ENCODE data around the gene NPAS1.
A peak's percentile ranks its signal among the peaks of the same experiment; 100 is the strongest.
"Not testable (repeated sequence)": the region's sequence is repeated elsewhere in the genome, so short reads cannot be mapped to it uniquely, and the experiment has no call there.

NPAS1 gene

GRCh38 chr19:47047272-47047762 lies 27.7 kb downstream of the NPAS1 start:
- DNase-seq (ENCODE audit: low spot score): no peak

- peak; percentile 90 for DNase-seq (ENCODE audit: low spot score)
Observed at GRCh38 chr19:47047763-47048405, 28.2 kb downstream of the NPAS1 start.

- DNase-seq (ENCODE audit: low spot score): no peak
Observed at GRCh38 chr19:47049307-47049700, 29.7 kb downstream of the NPAS1 start.

GRCh38 chr19:47050562-47050961 lies 30.9 kb downstream of the NPAS1 start:
- DNase-seq (ENCODE audit: low spot score): not testable (repeated sequence)

GRCh38 chr19:47056411-47056810 lies 36.8 kb downstream of the NPAS1 start:
- DNase-seq (ENCODE audit: low spot score): no peak

GRCh38 chr19:47057328-47057727 lies 37.7 kb downstream of the NPAS1 start:
- no peak for DNase-seq (ENCODE audit: low spot score)

GRCh38 chr19:47058621-47059022 lies 39.0 kb downstream of the NPAS1 start:
- DNase-seq (ENCODE audit: low spot score): no peak

GRCh38 chr19:47063874-47064273 lies 44.2 kb downstream of the NPAS1 start:
- no peak for DNase-seq (ENCODE audit: low spot score)

- no peak for DNase-seq (ENCODE audit: low spot score)
Observed at GRCh38 chr19:47065242-47065641, 45.6 kb downstream of the NPAS1 start.

GRCh38 chr19:47066376-47067214 lies 47.0 kb downstream of the NPAS1 start:
- DNase-seq (ENCODE audit: low spot score): no peak

GRCh38 chr19:47067215-47067847 lies 47.7 kb downstream of the NPAS1 start:
- DNase-seq (ENCODE audit: low spot score): no peak

GRCh38 chr19:47068246-47068645 lies 48.6 kb downstream of the NPAS1 start:
- DNase-seq (ENCODE audit: low spot score): no peak

GRCh38 chr19:47068876-47069406 lies 49.3 kb downstream of the NPAS1 start:
- no peak for DNase-seq (ENCODE audit: low spot score)

- DNase-seq (ENCODE audit: low spot score): no peak
Observed at GRCh38 chr19:47069795-47070194, 50.2 kb downstream of the NPAS1 start.

GRCh38 chr19:47070756-47071155 lies 51.1 kb downstream of the NPAS1 start:
- no peak for DNase-seq (ENCODE audit: low spot score)

- DNase-seq (ENCODE audit: low spot score): no peak
Observed at GRCh38 chr19:47071731-47072130, 52.1 kb downstream of the NPAS1 start.

- DNase-seq (ENCODE audit: low spot score): no peak
Observed at GRCh38 chr19:47072323-47072722, 52.7 kb downstream of the NPAS1 start.

GRCh38 chr19:47073574-47073973 lies 53.9 kb downstream of the NPAS1 start:
- DNase-seq (ENCODE audit: low spot score): no peak

GRCh38 chr19:47074621-47075020 lies 55.0 kb downstream of the NPAS1 start:
- peak; percentile 44 for DNase-seq (ENCODE audit: low spot score)

GRCh38 chr19:47075179-47075810 lies 55.7 kb downstream of the NPAS1 start:
- DNase-seq (ENCODE audit: low spot score): no peak

- no peak for DNase-seq (ENCODE audit: low spot score)
Observed at GRCh38 chr19:47075941-47076340, 56.3 kb downstream of the NPAS1 start.

- DNase-seq (ENCODE audit: low spot score): not testable (repeated sequence)
Observed at GRCh38 chr19:47078351-47078750, 58.7 kb downstream of the NPAS1 start.
